ENCODE data around the gene TXNRD1.

TXNRD1 gene

GRCh38 chr12:104350211-104351056, 134.9 kb downstream of the TXNRD1 start:
- Histone ChIP-seq H3K4ac (ENCODE audit: low read depth, low read length) (no peak overlapping the region), H3K4me2 (ENCODE audit: low read length) (no peak overlapping the region), H2AK5ac (ENCODE audit: low read length) (no peak overlapping the region), H4K8ac (ENCODE audit: low read depth, low read length) (no peak overlapping the region), H3K27ac (ENCODE audit: low read depth, low read length) (no peak overlapping the region), H3K4me3 (ENCODE audit: low read depth, low read length) (no peak overlapping the region), H3K36me3 (ENCODE audit: control insufficient read depth in 1 of 2, insufficient read depth in 2 of 2, low read length in 2 of 2) (peaks cover 9 to 21% of the 10 kb centered on the region in 2 experiments), H3K9me3 (ENCODE audit: insufficient read depth, low read depth, low read length) (peaks cover 2% of the 10 kb centered on the region), H3K18ac (ENCODE audit: low read length) (no peak overlapping the region), H3K23ac (ENCODE audit: low read length) (no peak overlapping the region), H2BK120ac (ENCODE audit: insufficient read depth, low read length, poor library complexity) (no peak overlapping the region), H2AFZ (ENCODE audit: insufficient read depth, low read length, poor library complexity) (no peak overlapping the region), H4K91ac (ENCODE audit: low read depth, low read length) (no peak overlapping the region), H2BK12ac (ENCODE audit: low read length) (no peak overlapping the region), H3K9ac (ENCODE audit: low read length) (no peak overlapping the region), H3K79me1 (ENCODE audit: low read length) (no peaks in the 10 kb centered on the region), H4K12ac (ENCODE audit: low read depth, low read length) (no peak overlapping the region), H3K14ac (ENCODE audit: low read length) (no peak overlapping the region), H3K27me3 (ENCODE audit: insufficient read depth, low read length) (no peaks in the 10 kb centered on the region), H3K4me1 (ENCODE audit: control insufficient read depth in 1 of 2, insufficient read depth in 2 of 2, low read length in 2 of 2) (no peaks in the 10 kb centered on the region), H2BK5ac (ENCODE audit: low read depth, low read length, poor library complexity) (no peak overlapping the region), H3K79me2 (ENCODE audit: control insufficient read depth, insufficient read depth, low read length, poor library complexity) (no peaks in the 10 kb centered on the region)
- no peak for DNase-seq
- WGBS (ENCODE audit: extremely low coverage, insufficient coverage, insufficient read length) = no CpG with 5 or more reads among the region's 8 CpGs

GRCh38 chr12:104351057-104351983, 135.7 kb downstream of the TXNRD1 start:
- Histone ChIP-seq H3K27me3 (ENCODE audit: insufficient read depth, low read length) (no peaks in the 10 kb centered on the region), H2AFZ (ENCODE audit: insufficient read depth, low read length, poor library complexity) (no peak overlapping the region), H3K79me2 (ENCODE audit: control insufficient read depth, insufficient read depth, low read length, poor library complexity) (no peaks in the 10 kb centered on the region), H3K79me1 (ENCODE audit: low read length) (no peaks in the 10 kb centered on the region), H2AK5ac (ENCODE audit: low read length) (no peak overlapping the region), H3K36me3 (ENCODE audit: control insufficient read depth in 1 of 2, insufficient read depth in 2 of 2, low read length in 2 of 2) (peaks cover 9 to 21% of the 10 kb centered on the region in 2 experiments), H3K18ac (ENCODE audit: low read length) (no peak overlapping the region), H3K4ac (ENCODE audit: low read depth, low read length) (no peak overlapping the region), H3K4me3 (ENCODE audit: low read depth, low read length) (no peak overlapping the region), H4K12ac (ENCODE audit: low read depth, low read length) (no peak overlapping the region), H2BK5ac (ENCODE audit: low read depth, low read length, poor library complexity) (no peak overlapping the region), H3K9me3 (ENCODE audit: insufficient read depth, low read depth, low read length) (peaks cover 2% of the 10 kb centered on the region), H4K91ac (ENCODE audit: low read depth, low read length) (no peak overlapping the region), H2BK120ac (ENCODE audit: insufficient read depth, low read length, poor library complexity) (no peak overlapping the region), H3K27ac (ENCODE audit: low read depth, low read length) (no peak overlapping the region), H3K9ac (ENCODE audit: low read length) (no peak overlapping the region), H3K4me2 (ENCODE audit: low read length) (no peak overlapping the region), H4K8ac (ENCODE audit: low read depth, low read length) (no peak overlapping the region), H2BK12ac (ENCODE audit: low read length) (no peak overlapping the region), H3K23ac (ENCODE audit: low read length) (no peak overlapping the region), H3K14ac (ENCODE audit: low read length) (no peak overlapping the region), H3K4me1 (ENCODE audit: control insufficient read depth in 1 of 2, insufficient read depth in 2 of 2, low read length in 2 of 2) (peaks cover 0 to 5% of the 10 kb centered on the region in 2 experiments)
- no CpG with 5 or more reads among the region's 4 CpGs for WGBS (ENCODE audit: extremely low coverage, insufficient coverage, insufficient read length)
- DNase-seq = no peak

- Histone ChIP-seq H4K8ac (ENCODE audit: low read depth, low read length) (no peak overlapping the region), H3K4me2 (ENCODE audit: low read length) (no peak overlapping the region), H4K12ac (ENCODE audit: low read depth, low read length) (no peak overlapping the region), H3K79me1 (ENCODE audit: low read length) (no peaks in the 10 kb centered on the region), H3K36me3 (ENCODE audit: control insufficient read depth in 1 of 2, insufficient read depth in 2 of 2, low read length in 2 of 2) (peaks cover 9 to 21% of the 10 kb centered on the region in 2 experiments), H3K4me1 (ENCODE audit: control insufficient read depth in 1 of 2, insufficient read depth in 2 of 2, low read length in 2 of 2) (peaks cover 0 to 5% of the 10 kb centered on the region in 2 experiments), H2AK5ac (ENCODE audit: low read length) (no peak overlapping the region), H3K9me3 (ENCODE audit: insufficient read depth, low read depth, low read length) (peaks cover 2% of the 10 kb centered on the region), H3K27me3 (ENCODE audit: insufficient read depth, low read length) (no peaks in the 10 kb centered on the region), H3K4me3 (ENCODE audit: low read depth, low read length) (no peak overlapping the region), H3K14ac (ENCODE audit: low read length) (no peak overlapping the region), H2BK120ac (ENCODE audit: insufficient read depth, low read length, poor library complexity) (no peak overlapping the region), H3K27ac (ENCODE audit: low read depth, low read length) (no peak overlapping the region), H3K79me2 (ENCODE audit: control insufficient read depth, insufficient read depth, low read length, poor library complexity) (no peaks in the 10 kb centered on the region), H4K91ac (ENCODE audit: low read depth, low read length) (no peak overlapping the region), H3K9ac (ENCODE audit: low read length) (no peak overlapping the region), H2BK5ac (ENCODE audit: low read depth, low read length, poor library complexity) (no peak overlapping the region), H2AFZ (ENCODE audit: insufficient read depth, low read length, poor library complexity) (no peak overlapping the region), H3K18ac (ENCODE audit: low read length) (no peak overlapping the region), H3K4ac (ENCODE audit: low read depth, low read length) (no peak overlapping the region), H3K23ac (ENCODE audit: low read length) (no peak overlapping the region), H2BK12ac (ENCODE audit: low read length) (no peak overlapping the region)
- DNase-seq = no peak
- no CpG with 5 or more reads among the region's 3 CpGs for WGBS (ENCODE audit: extremely low coverage, insufficient coverage, insufficient read length)
Measured at GRCh38 chr12:104352106-104352713, 136.6 kb downstream of the TXNRD1 start.

All from trophoblast cell (in vitro differentiated cells and primary cell).